Measurements from ENCODE around the gene ZNF653. TPM values are rescaled to one million over a fixed set of nuclear protein-coding genes. Genes with fewer than 3 reads are reported as not detected.

The ZNF653 gene
- total and polyA plus RNA-seq, 9 of the 15 experiments (the other 6 are each of a cell fraction or from before 2014, with no cell fraction given), result 1.6 to 8.0 (median 4.2) TPM; not detected in 2

DNA sequence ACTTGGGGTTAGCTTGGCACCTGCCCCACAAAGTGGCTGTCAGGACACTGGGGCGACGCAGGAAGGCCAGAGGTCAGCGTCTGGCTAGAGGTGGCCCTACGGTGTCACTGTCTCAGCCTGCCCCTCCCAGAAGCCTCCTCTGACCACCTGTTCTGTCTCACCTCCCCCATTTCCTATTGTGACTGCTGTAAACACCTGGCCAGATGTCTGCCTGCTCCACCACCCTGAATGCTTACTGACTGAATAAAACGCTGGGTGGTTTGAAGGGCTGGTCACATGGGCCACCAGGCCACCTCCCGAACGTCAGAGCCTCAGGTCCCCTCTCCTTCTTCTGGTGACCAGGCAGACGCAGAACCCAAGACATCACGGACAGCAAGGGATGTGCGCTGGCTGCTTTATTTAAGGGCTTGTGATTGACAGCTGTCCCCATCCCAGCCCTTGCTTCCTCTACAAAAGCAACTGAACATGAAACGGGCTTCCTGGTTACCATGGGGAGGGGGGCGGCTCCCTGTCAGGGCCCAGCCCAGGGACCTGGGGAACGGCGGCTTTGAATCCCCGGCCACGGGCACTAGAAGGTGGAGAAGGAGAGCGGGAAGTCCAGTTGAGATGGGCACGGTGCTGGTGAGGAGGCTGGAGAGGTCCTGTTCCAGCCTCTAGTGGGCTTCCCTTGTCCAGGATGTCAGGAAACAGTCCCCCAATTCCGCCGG, 47.2 kb upstream of the ZNF653 start (continued):
- TF ChIP-seq U2AF2 (optimal IDR thresholded peaks at IDR 0.05; ENCODE audit: low read depth, low read length), result no peak
- 0 out of 2 replicates have a peak, but pooled peaks have one; percentile 0 for TF ChIP-seq TFAP4 (CRISPR knock-in tag; IDR thresholded peaks at IDR 0.05; ENCODE audit: borderline replicate concordance)

DNA sequence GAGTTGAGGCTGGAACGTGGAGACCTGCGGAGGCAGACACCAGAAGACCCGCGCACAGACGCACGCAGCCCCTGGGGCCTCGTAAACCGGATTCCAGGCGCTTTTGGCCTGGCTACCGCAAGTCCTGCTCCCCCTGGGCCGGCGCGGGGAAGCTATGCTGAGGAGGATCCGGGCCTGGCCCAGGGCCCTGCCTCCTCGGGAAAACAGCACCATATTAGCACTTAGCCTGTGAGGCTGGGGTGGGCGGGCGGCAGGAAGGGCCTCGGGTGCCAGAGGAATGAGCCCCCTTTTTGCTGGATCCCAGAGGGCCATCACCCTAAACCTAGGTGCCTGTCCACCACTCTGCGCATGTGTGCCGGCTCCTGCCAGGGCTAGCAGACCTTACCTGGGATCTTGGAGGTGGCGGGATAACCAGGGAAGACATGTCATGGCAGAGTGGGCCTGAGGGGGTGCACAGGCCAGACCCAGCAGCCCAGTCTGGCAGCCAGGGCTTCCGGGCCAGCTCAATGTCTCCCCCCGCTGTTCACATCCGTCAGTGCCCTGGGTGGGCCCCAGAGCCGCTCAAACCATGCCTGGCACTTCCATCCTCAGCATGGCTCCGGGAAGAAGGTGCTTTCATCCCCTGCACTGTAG, 46.1 kb upstream of the ZNF653 start:
- ChIA-PET POLR2A (interaction anchor here (0.5 to 0.8 kb wide), 3 partner anchors 9 to 90 kb away, joined by 3 to 5 read pairs (median 4); no protein-coding TSS in a partner anchor), CTCF (ENCODE audit: low intra/inter-chr PET ratio) (interaction anchor here (0.5 kb wide), 1 partner anchor 66 kb away, joined by 5 read pairs; no protein-coding TSS in a partner anchor)
- no peaks in the 10 kb centered on the region for H3K9me3 ChIP-seq (replicated peaks; ENCODE audit: control insufficient read depth, insufficient read depth, low read depth, low read length)
- H3K36me3 ChIP-seq (ENCODE audit: control insufficient read depth, insufficient read depth, low read length), result peaks cover 45% of the 10 kb centered on the region; the same call in 1 of the 3 replicates
- H3K79me2 ChIP-seq (ENCODE audit: control insufficient read depth, insufficient read depth, low read length), result peaks cover 16% of the 10 kb centered on the region
- intact Hi-C loops (cut with micrococcal nuclease), result loop anchor here (1.0 kb wide), 1 partner anchor 55 kb away; no protein-coding TSS in a partner anchor
- H3K9ac ChIP-seq (ENCODE audit: insufficient read depth in 1 of 2, low read depth in 2 of 2, low read length in 2 of 2), result peak overlapping the region in 1 of 2 experiments; percentile 26; a peak in 1 of 4 replicates
- ATAC-seq (peak; percentile 89), FAIRE-seq (no peak), DNase-seq (ENCODE audit: extremely low read depth in 1 of 4, low spot score in 3 of 4) (peak in 3 of 4 experiments; percentile 49 to 62 (median 54))
- BruUV-seq (replicated peaks), result no TSS peak
- H3K27ac ChIP-seq (ENCODE audit: extremely low read depth, low read depth, low read length), result no peak overlapping the region; the same call in 2 of the 3 replicates
- H2AFZ ChIP-seq (ENCODE audit: low read depth, low read length), result no peak overlapping the region
- no peak overlapping the region for H3K4me3 ChIP-seq
- H3K4me2 ChIP-seq (ENCODE audit: insufficient read depth, low read length), result no peak overlapping the region
- in situ Hi-C loops (cut with MboI), result no loop called here
- H4K20me1 ChIP-seq (replicated peaks; ENCODE audit: control insufficient read depth, insufficient read depth, low read length), result peaks cover 9% of the 10 kb centered on the region; the same call in 1 of the 2 replicates
- WGBS (ENCODE audit: insufficient coverage, low coverage, missing lambda C conversion rate), result 79% methylated on average over 20 of the region's 26 CpGs
- H3K9me1 ChIP-seq (ENCODE audit: control insufficient read depth, insufficient read depth, low read length), result peaks cover 3% of the 10 kb centered on the region
- H3K4me1 ChIP-seq (replicated peaks in 1 of 2; ENCODE audit: control insufficient read depth in 2 of 2, insufficient read depth in 2 of 2, low read length in 2 of 2), result peaks cover 1 to 36% of the 10 kb centered on the region in 2 experiments; a peak in 4 of 5 replicates
- no peaks in the 10 kb centered on the region for H3K27me3 ChIP-seq (ENCODE audit: control insufficient read depth in 2 of 2, insufficient read depth in 2 of 2, low read length in 2 of 2)
- TF ChIP-seq RBM22 (IDR thresholded peaks at IDR 0.05; ENCODE audit: low read depth, low read length, poor library complexity, severe bottlenecking) (peak; percentile 25), YY1 (IDR thresholded peaks at IDR 0.05; ENCODE audit: borderline replicate concordance in 1 of 3, control insufficient read depth in 1 of 3, extremely low read depth in 1 of 3, insufficient read depth in 3 of 3, insufficient read length in 1 of 3, insufficient replicate concordance in 2 of 3, low read depth in 1 of 3, low read length in 2 of 3) (peak in 1 of 3 experiments; percentile 17), ZFPM2 (CRISPR knock-in tag; IDR thresholded peaks at IDR 0.05) (no peak), DACH1 (IDR thresholded peaks at IDR 0.05; ENCODE audit: partially characterized antibody) (peak; percentile 20), ZNF449 (CRISPR knock-in tag; IDR thresholded peaks at IDR 0.05) (no peak), HMG20B (CRISPR knock-in tag; IDR thresholded peaks at IDR 0.05) (no peak), SMC3 (conservative IDR thresholded peaks at IDR 0.05; ENCODE audit: insufficient read depth, low read depth, low read length) (0 out of 2 replicates have a peak, but pooled peaks have one; percentile 25), TGIF2 (CRISPR knock-in tag; IDR thresholded peaks at IDR 0.05) (no peak), ELF1 (tag; IDR thresholded peaks at IDR 0.05) (no peak), RBFOX2 (IDR thresholded peaks at IDR 0.05; ENCODE audit: low read depth, low read length) (peak; percentile 49)
- TF ChIP-seq, protein P1, sequence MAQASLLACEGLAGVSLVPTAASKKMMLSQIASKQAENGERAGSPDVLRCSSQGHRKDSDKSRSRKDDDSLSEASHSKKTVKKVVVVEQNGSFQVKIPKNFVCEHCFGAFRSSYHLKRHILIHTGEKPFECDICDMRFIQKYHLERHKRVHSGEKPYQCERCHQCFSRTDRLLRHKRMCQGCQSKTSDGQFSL (CRISPR knock-in tag; IDR thresholded peaks at IDR 0.05), result peak; percentile 61
- TF ChIP-seq, protein P1 (tag; IDR thresholded peaks at IDR 0.05), result 0 out of 4 replicates have a peak, but pooled peaks of 1 of the 2 experiments have one; percentile 35

Data from K562 (cell line).